Mucosa of descending colon (tissue), 3 donors: ENCODE data around the gene SPACDR. TPM values are rescaled to one million over a fixed set of nuclear protein-coding genes. Genes with fewer than 3 reads are reported as not detected.
A peak's percentile ranks its signal among the peaks of the same experiment; 100 is the strongest.

Experiments used
- ATAC-seq: fragments of 200-7000 bp; cut with Tn5 transposase; one replicate; pipeline ENCODE4 v1.9.1; 2020; ENCODE audit warnings: mild to moderate bottlenecking, moderate library complexity
- DNase-seq, 3 donors: peaks; one replicate each; pipeline ENCODE4 v3.0.0-alpha.2; 2020
- H3K36me3 ChIP-seq: fragments of 200-600 bp; one replicate; pipeline ENCODE4 v1.8.0; 2021; ENCODE audit warnings: low read depth, mild to moderate bottlenecking
- H3K4me1 ChIP-seq: fragments of 200-600 bp; one replicate; pipeline ENCODE4 v1.8.0; 2021; ENCODE audit warnings: low read depth, mild to moderate bottlenecking
- H3K4me3 ChIP-seq: fragments of 200-600 bp; one replicate; pipeline ENCODE4 v1.8.0; 2021; ENCODE audit warnings: mild to moderate bottlenecking
- H3K9me3 ChIP-seq: fragments of 200-600 bp; one replicate; pipeline ENCODE4 v1.8.0; 2021; ENCODE audit warnings: mild to moderate bottlenecking
- intact Hi-C, 2 donors: fragments of 100-400 bp; cut with DNase I in 1 of 2; cut with micrococcal nuclease in 1 of 2; formaldehyde crosslinking; loops; one replicate each; pipeline versions ENCODE4 v1.11.0 to v1.11.1; 2022; cut with DNase I, micrococcal nuclease
- total RNA-seq, 3 donors: library from RNA; stranded (reverse); fragmentation: NEBNext Ultra II Directional in 2 of 3; extraction: Animal tissue kit (Norgen Biotek cat#: 25700) in 2 of 3; gene quantifications; one replicate each; pipeline versions ENCODE4 v1.2.1 to v1.2.4, GENCODE V29; 2021 to 2023
- TF ChIP-seq, protein P1 (sequence below): fragments of 200-600 bp; IDR thresholded peaks from one replicate; pipeline ENCODE4 v1.8.0; 2022; ENCODE audit warnings: antibody characterized with exemption, mild to moderate bottlenecking
- donor health status: DM: no; HTN: no; CAD: no; lungs with moderate emphysema.
- donor health status: DM: no; HTN: no; CAD: no.
- donor health status: DM: no; HTN: yes; CAD: no.

The SPACDR gene
- total RNA-seq, 3 donors from 2014 or later: 0.43 to 1.0 (median 0.96) TPM

DNA sequence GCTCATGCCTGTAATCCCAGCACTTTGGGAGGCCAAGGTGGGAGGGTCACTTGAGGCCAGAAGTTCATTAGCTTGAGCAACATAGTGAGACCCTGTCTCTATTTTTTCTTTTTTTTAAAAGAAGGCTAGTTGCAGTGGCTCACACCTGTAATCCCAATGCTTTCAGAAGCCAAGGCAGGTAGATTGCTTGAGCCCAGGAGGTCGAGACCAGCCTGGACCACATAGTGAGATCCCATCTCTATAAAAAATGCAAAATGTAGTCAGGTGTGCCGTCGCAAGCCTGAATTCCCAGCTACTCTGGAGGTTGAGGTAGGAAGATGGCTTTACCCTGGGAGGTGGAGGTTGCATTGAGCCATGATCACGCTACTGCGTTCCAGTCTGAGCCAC, 27.1 kb upstream of the SPACDR start:
- intact Hi-C loops: no loop called here
- peaks cover 5% of the 10 kb centered on the region for H3K4me1 ChIP-seq
- no peaks in the 10 kb centered on the region for H3K9me3 ChIP-seq
- H3K36me3 ChIP-seq: no peaks in the 10 kb centered on the region
- no peak overlapping the region for H3K4me3 ChIP-seq
- TF ChIP-seq, protein P1, sequence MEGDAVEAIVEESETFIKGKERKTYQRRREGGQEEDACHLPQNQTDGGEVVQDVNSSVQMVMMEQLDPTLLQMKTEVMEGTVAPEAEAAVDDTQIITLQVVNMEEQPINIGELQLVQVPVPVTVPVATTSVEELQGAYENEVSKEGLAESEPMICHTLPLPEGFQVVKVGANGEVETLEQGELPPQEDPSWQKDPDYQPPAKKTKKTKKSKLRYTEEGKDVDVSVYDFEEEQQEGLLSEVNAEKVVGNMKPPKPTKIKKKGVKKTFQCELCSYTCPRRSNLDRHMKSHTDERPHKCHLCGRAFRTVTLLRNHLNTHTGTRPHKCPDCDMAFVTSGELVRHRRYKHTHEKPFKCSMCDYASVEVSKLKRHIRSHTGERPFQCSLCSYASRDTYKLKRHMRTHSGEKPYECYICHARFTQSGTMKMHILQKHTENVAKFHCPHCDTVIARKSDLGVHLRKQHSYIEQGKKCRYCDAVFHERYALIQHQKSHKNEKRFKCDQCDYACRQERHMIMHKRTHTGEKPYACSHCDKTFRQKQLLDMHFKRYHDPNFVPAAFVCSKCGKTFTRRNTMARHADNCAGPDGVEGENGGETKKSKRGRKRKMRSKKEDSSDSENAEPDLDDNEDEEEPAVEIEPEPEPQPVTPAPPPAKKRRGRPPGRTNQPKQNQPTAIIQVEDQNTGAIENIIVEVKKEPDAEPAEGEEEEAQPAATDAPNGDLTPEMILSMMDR: no peak
- ATAC-seq (no peak), DNase-seq (no peak)

DNA sequence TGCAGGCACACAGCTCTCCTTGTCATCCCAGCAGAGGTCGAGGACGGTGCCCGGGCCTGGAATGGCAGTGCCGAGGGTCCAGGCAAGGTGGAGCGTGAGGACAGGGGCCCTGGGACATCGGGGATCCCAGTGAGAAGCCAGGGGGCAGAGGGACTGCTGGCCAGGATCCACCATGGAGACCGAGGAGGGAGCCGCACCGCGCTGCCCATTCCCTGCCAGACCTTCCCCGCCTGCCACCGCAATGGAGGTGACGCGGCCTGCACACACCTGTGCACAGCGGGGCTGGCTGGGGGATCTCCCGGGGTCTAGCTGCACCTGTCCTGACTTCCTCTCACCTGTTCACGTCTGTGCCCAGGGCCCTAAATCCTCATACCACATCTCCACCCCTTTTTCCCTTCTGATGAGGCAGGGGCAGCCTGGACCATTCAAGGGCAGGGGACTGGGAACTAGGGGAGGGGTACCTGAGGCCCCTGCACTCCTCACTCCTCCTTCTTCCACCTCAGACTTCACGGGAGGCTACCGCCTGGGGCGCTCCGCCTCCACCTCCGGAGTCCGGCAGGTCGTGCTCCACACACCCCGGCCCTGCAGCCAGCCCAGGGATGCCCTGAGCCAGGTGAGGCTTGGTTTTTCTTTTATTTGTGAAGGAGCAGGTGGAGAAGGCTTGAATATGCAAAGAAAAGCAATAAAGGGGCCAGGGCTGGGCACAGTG, 26.6 kb upstream of the SPACDR start:
- TF ChIP-seq, protein P1: no peak
- intact Hi-C loops: no loop called here
- DNase-seq (peak in 2 of 3 donors; percentile 28 to 46), ATAC-seq (peak; percentile 24)
- no peak overlapping the region for H3K4me3 ChIP-seq
- H3K36me3 ChIP-seq: no peaks in the 10 kb centered on the region
- H3K9me3 ChIP-seq: no peaks in the 10 kb centered on the region
- H3K4me1 ChIP-seq: peaks cover 5% of the 10 kb centered on the region

GRCh38 chr7:100489824-100490223, 25.8 kb upstream of the SPACDR start:
- peak; percentile 79 for ATAC-seq
- H3K9me3 ChIP-seq: no peaks in the 10 kb centered on the region
- TF ChIP-seq, protein P1: no peak
- intact Hi-C loops: no loop called here
- peaks cover 5% of the 10 kb centered on the region for H3K4me1 ChIP-seq
- no peaks in the 10 kb centered on the region for H3K36me3 ChIP-seq
- peak; percentile 48 to 70 (median 55) for DNase-seq
- no peak overlapping the region for H3K4me3 ChIP-seq

GRCh38 chr7:100489121-100489520, 25.1 kb upstream of the SPACDR start:
- Histone ChIP-seq H3K36me3 (no peaks in the 10 kb centered on the region), H3K9me3 (no peaks in the 10 kb centered on the region), H3K4me1 (peaks cover 5% of the 10 kb centered on the region), H3K4me3 (no peak overlapping the region)
- DNase-seq (no peak), ATAC-seq (no peak)
- intact Hi-C loops: no loop called here
- TF ChIP-seq, protein P1: no peak

DNA sequence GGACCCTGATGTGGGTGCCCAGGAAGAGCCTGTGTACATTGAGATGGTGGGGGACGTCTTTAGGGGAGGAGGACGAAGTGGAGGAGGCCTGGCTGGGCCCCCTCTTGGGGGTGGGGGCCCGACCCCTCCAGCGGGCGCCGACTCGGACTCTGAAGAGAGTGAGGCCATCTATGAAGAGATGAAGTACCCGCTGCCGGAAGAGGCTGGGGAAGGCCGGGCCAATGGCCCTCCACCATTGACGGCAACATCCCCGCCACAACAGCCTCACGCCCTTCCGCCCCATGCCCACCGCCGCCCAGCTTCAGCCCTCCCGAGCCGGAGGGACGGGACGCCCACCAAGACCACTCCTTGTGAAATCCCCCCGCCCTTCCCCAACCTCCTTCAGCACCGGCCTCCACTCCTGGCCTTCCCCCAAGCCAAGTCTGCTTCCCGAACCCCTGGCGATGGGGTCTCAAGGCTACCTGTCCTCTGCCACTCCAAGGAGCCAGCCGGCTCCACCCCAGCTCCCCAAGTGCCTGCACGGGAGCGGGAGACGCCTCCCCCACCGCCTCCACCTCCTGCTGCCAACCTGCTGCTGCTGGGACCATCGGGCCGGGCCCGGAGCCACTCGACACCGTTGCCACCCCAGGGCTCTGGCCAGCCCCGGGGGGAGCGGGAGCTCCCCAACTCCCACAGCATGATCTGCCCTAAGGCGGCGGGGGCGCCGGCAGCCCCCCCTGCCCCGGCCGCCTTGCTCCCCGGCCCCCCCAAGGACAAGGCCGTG, 24.5 kb upstream of the SPACDR start:
- TF ChIP-seq, protein P1: no peak
- H3K4me3 ChIP-seq: no peak overlapping the region
- intact Hi-C loops: no loop called here
- peaks cover 4% of the 10 kb centered on the region for H3K4me1 ChIP-seq
- no peaks in the 10 kb centered on the region for H3K36me3 ChIP-seq
- DNase-seq (peak in 1 of 3 donors; percentile 49), ATAC-seq (no peak)
- H3K9me3 ChIP-seq: no peaks in the 10 kb centered on the region
